ENCODE data around the gene DOCK10.
A peak's percentile ranks its signal among the peaks of the same experiment; 100 is the strongest.

DOCK10 gene

DNA sequence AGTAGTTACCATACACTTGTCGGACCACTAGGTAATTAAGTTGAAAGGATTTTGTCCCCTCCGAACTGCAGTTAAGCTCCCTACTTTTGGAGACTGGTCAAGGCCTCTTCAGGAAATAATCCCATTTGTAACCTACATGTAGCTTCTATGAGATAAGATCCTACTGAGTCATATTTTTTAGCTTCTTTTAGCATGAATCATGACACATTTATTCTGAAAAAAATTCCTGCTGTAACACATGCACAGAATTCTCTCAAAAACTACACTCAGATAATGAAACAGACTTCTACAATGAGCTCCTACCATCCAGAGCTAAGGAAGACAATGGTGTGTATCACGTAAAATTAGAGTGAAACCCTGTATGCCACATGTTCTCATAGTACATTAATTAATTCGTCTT lies 225.5 kb downstream of the DOCK10 start:
- DNase-seq = no peak

DNA sequence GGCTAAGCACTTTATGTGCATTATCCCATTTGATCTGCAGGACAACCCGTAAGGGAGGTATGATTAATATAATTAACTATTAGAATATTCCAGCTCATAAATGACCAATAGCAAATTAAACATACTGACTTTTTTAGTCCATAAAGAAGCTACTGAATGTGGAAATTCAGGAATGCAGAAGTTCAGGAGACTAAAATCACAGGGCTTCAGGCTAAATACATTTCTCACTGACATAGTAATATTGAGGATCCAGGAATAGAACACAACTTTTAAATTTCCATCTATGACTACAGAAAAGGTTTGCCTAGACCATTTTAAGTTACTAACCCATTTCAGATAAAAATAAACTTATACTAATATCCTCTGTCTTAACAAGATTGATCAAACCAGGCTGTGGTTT lies 228.7 kb downstream of the DOCK10 start:
- DNase-seq = no peak

DNA sequence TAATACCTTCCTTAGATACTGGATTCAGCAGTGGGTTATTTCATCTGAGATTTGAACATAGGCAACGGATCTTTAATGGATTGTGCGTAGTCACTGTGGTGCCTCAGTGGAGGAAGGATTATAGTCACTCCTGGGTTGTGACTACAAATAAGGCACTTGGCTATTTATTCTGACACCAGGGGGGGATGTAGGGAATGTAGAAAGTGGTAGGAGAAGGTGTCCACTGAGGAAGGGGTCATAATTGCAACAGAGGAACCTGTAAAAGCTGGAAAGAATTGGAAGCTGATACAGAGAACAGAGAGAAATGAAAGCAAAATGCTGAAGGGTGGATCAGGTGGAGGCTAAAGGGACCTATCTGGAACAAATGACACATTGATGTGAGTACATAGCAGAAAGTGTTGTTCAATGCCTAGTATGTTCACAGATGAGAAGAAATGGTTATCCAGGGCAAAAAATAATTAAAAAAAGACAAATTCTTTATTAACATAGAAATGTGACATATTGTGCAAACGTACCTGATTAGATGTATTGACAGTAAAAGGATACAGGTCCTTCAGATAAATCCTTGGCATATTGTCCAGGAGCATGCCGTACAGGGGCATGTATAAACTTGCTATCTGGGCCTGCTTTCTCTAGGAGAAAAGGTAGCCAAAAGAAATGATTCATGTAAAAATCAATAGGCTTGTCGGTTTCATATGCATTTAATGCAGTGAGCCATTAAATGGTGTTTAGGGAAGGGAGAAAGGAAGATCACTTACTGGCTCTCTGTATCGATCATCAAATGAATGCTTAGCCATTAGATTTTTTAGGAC lies 234.9 kb downstream of the DOCK10 start:
- no peak for DNase-seq

DNA sequence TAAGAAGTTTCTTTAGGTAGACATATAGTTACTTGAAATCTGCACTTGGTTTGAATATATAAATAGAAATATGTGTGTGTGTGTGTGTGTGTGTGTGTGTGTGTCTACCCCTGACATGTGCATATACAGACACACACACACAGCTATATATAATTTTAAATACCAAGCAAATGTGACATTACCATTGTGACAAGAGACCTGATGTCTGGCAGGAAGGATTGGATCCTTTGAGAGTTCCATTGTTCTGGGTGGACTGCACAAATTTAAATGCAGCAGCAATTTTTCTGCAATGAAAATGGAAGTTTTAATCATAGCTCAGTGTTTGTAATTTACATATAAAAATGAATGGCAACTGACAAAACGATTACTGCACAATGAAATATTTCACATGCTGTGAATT lies 238.3 kb downstream of the DOCK10 start:
- no peak for DNase-seq

DNA sequence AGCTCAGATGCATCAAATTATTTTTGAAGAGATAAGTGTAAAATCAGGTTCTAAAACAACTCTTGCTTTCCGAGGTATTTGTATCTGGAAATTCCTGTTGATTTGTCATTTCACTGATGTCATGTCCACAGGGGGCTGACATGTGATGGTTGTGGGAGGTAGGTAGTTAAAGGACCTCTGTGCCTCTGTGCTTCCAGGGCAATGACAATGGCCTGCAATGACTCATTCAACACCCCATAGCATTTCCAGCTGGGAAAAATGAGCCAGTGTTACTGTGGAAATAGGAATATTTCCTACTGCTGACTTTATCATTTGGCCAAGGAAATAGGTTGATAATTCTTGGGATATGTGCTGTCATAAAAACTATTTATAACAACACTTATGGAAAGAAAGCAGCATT lies 239.9 kb downstream of the DOCK10 start:
- DNase-seq = no peak

DNA sequence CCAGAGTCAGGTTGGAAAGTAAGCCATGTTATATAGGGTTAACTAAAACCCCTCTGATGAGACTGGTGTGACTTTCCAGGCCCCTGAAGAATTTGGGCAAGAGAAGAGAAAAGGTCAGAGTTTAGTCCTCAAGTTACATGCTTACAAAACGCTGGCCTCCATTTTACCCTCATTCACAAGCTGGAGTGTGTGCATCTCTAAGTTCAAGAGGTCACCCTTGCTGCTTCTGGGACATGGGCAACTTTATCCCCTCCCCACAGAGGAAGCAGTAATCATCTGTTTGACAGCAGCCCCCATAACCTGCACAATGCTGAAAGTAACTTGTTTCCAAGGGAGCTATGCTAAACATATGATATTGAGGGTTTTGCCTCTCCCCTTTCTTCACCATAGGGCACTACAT lies 240.9 kb downstream of the DOCK10 start:
- DNase-seq = no peak

DNA sequence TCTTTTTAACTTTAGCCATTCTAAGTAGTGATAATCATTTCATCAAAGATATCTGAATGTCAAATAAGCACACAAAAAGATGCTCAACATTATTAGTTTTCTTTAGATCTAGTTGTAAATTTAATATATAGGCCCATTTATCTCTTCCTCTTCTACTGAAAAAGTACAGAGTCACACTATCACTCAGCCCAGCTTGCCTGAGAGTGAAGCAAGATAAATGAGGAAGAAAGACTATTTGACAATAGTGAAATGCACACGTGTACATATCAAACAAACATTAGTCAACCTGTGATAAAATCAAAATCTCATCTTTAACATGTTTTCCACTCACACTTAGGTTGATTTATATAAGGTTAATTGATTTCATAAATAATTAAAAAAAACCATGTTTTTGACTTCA lies 242.6 kb downstream of the DOCK10 start:
- DNase-seq = no peak

DNA sequence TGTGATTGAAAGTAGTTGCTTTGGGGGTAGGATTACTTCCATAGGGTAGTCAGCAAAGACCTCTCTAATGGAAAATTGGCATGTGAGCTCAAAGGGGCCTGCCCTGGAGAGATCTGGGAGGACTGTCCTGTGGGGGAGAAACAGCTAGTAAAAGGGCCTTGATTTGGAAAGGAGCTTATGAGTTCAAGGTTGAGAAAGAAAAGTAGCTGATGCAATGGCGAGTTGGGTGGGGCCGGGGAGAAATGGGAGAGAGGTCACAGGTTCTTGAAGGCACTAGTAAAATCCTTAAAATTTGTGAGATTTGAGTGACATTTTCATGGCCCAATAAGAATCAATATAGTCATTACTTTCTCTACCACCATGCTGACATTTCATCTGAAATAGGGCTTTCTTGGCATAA lies 244.1 kb downstream of the DOCK10 start:
- DNase-seq = no peak

DNA sequence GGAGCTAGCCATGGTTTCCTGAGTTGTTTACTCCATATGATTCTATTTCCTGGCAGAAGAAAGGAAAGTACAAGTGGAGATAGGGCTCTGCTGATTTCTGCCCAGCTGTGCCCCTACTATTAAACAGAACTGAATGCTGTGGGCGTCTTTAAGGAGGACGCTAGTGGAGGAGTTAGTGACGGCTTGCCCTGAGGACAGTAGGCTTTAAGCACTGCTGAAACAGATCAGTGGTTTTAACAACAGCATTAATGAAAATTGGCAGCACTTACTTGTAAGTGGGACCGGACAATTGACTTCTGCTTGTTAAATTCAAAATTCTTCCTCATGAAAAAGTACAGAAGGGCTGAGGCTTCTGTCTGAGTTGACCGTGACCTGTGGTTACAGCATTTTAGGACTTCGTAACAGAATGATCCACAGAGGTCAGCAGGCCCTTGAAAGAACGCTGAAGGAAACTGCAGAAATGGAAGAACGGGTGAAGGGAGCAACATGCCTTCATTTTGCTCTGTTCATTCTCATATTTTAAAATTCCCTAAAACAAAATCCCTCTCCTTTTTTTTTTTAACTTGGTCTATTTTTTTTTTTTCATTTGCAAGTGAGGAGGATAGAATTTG lies 245.5 kb downstream of the DOCK10 start:
- no peak for DNase-seq

DNA sequence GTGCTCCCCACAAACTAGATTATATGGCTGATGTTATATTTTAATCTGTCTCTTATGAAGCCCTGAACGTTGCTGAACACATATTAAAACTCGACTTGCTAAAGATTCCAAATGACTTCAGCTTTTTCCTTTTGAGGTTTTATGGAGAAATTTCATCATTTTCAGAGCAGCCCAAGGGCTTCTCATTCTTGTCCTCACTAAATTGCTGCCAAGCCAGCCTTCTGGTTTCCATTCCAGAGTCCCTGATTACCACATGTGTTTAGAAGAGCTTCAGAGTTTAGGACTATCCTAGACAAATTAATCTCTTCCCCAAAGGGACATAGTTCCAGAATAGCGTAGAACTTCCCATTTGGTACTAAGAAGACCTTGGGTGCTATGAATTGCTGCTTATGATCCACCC lies 248.3 kb downstream of the DOCK10 start:
- DNase-seq = no peak

DNA sequence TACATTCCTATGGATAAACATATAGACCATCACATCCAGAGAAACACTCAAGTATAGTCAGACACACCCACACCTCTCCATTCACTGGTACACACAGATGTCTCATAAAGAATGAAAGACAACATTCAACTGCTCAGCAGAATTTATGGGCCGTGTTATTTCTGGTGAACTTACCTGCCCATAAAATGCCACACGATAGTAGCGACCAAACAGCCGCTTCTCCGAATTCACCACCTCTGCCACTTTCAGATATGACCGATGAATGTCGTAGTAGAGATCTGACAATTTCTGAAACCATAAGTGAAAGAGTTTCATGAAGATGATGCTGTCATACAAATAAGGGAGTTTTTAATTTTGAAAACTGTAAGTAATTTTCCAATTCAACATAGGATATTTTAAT lies 255.4 kb downstream of the DOCK10 start:
- DNase-seq = no peak

DNA sequence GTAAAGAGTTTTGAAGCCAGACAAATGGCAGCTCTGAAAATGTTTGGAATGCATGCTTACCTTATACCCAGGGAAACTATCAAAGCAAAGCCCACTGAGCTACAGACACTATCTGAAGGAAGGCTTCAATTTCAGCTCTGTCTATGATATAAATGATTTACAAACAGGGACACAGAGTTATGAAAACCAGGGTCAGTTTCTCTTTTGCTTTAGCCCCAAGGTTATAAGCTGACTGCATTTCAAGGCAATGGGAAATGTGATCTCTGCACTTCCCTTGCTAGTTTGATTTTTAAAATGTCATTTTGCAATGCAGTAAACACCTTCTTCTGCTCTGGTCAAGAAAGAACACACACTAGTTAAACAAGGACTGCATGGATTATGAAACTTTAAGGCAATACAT lies 260.9 kb downstream of the DOCK10 start:
- DNase-seq = no peak

DNA sequence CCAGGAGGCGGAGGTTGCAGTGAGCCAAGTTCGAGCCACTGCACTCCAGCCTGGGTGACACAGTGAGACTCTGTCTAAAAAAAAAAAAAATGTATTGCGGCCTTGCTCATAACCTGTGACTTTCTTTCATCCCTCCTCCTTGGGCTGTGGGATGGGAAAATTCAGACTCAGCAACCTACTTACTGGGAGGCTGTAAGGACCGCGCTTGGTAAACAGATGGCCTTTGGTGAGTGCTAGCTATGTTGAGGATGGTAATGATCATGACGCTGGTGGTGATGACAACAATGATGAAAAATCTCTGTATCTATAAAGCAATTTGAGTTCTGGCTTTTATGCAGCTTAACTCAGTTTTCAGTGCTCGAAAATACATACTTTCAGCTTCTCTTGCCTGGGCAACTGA lies 261.4 kb downstream of the DOCK10 start:
- no peak for DNase-seq

DNA sequence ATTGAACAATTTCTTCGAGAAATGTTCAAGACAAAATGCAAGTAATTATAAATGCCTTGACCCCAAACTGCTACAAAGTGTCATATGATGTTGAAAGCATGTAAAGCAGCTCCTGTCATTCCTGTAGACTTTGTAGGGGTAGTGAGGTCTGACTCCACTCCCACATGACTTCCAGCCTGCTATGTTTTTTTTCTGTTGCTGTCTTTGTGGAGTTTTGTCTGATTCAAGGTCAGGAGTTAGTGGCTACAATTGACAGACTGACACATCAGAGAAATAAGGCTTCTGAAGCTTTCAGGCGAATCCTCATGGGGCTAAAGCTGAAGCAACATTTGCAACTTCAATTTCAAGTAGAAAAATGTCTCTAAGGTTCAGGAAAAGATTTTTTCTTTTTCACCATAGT lies 262.2 kb downstream of the DOCK10 start:
- no peak for DNase-seq

DNA sequence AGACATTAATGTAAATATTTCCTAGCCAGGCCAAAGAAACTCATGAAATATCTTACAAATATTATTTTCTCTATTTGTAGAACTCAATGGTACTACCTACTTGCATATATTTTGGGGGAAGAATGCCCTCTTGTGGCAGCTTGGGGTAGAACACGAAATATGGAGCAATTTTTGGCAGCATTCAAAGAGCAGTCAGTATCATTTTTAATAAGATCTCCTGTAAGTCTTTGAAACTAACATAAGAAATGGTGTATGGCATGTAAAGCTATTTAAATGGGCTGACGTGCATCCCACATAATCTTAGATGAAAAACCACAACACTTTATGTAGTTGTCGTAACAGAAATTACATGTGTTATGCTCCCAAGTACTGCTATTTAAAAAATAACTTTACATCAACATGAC lies 263.8 kb downstream of the DOCK10 start:
- peak; percentile 5 for DNase-seq

DNA sequence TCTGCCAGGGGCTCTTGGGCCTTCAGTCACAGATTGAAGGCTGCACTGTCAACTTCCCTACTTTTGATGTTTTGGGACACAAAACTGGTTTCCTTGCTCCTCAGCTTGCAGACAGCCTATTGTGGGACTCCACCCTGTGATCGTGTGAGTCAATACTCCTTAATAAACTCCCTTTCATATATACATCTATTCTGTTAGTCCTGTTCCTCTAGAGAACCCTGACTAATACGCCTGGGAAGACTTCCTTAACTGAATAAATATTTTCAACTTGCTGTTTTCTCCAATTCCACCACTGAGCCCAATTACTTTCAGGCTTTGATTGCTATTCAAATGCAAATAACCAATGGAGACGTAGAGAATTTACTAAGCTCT lies 264.7 kb downstream of the DOCK10 start:
- no peak for DNase-seq

DNA sequence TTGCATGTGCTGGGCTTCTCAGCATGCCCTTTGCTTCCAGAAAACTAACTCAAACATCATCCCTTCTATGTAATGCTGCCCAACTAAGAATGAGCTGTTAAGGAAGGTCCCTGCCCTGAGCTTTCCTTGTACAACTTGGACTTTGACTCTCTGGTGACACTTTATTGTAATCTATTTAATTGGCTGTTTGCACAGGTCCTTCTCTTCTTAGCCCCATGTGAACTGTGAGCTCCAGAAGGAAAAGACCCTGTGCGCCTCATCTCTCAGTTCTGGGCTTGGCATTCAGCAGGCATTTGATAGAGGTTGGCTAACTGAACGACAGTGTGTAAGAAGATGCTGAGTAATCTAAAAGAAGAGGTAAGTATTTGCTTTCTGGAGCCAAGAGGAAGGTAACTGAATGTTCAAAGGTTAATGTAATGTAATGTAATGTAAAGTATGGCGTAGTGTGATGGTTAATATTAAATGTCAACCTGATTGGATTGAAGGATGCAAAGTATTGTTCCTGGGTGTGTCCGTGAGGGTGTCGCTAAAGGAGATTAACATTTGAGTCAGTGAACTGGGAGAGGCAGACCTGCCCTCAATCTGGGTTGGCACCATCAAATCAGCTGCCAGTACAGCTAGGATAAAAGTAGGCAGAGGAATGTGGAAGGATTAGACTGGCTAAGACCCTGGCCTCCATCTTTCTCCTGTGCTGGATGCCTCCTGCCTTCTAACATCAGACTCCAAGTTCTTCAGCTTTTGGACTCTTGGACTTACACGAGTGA lies 265.3 kb downstream of the DOCK10 start:
- DNase-seq = no peak

DNA sequence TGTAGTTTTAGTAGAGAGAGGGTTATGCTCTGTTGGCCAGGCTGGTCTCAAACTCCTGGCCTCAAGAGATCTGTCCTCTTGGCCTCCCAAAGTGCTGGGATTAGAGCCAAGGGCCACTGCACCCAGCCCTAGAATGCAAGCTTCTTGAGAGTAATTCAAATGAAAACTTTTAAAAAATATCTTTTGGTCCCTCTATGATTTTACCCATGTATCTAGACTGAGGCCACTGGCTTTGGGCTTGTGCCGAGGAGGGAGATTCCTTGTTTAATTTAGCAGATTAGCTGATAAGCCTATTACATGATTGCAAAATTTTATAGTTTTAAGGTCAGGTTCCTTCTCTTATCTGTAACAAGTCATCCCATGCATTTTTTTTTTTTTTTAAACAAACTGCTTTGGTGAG lies 266.6 kb downstream of the DOCK10 start:
- no peak for DNase-seq

DNA sequence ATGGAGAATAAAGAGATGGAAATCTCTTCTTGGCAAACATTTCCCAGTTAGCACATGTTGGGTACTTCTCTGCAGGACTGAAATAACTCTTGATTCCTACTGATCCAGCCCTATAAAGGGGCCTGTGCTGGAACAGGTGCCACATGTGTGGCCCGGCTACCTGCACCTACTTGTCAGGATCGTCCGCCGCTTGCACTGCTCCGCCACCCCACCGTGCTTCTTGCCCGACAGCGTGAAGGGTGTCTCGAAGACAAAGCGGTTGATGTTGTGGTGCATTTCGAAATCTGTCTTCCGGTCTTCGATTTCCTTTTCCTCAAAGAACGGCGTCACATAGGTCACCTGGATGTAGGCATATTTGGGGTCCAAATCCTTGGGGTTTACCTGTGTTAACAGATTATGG lies 267.5 kb downstream of the DOCK10 start:
- DNase-seq = no peak

DNA sequence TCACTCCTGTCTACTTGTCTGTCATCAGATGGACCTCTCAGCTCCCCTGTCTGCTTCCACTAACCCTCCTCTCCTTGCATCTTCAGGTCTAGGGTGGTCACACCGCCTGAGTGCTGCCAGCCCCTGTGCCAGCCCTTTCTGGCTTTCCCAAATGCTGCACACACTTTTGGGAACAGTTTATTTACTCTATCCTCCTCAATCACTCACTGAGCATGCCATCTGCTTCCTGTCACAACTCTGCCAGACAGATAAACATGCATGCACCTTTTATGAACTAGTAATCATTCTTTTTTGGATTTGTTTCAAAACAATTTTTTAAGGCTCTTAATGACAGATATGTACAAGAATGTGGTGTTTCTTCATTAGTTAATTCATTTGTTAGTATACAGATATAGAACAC lies 269.8 kb downstream of the DOCK10 start:
- DNase-seq = no peak

DNA sequence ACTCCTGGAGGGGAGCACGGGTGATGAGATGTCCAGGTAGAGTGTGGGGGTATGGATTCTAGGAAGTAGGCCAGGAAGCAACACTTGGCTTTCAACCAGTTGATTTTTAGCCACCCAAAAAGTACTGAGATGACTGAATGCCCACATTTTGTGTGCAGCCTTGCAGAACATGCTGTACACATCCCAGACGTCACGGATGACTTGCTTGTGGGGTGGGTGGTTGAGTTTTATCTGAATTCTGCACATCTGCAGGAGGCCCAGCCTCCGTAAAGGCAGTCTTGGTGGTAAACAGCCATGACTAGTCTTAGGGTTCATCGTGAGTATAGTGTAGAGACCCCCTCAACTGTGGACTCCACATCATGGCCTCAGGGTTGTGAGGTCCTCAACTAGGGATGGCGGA lies 272.8 kb downstream of the DOCK10 start:
- no peak for DNase-seq

DNA sequence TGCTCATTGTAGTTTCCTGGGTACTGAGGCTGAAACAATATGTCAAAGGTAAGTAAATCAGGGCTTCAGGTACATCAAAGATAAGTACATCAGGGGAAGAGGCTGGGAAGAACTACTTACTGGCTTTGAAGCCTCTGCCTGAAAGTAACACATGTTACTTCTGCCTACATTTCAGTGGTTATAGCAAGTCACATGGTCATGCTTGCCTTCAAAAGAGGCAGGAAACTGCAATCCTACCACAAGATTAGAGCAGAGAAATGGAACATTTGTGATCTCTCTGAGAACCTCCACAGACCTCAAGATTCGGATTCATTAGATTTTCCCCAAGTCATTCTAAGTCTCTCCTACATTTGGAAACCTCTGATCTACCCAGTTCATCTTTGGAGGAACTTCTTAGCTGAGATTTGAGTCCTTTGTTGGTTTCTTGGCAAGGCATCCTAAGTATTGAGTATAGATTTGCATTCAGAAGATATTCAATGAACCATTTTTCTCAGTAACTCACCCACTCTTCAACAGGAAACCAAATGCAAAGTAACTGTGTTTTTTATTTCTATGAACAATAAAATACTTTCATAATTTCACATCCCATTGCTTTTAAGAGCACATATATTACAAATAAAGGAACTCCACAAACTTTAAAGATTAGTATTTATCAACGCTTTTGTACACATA lies 277.6 kb downstream of the DOCK10 start:
- no peak for DNase-seq

DNA sequence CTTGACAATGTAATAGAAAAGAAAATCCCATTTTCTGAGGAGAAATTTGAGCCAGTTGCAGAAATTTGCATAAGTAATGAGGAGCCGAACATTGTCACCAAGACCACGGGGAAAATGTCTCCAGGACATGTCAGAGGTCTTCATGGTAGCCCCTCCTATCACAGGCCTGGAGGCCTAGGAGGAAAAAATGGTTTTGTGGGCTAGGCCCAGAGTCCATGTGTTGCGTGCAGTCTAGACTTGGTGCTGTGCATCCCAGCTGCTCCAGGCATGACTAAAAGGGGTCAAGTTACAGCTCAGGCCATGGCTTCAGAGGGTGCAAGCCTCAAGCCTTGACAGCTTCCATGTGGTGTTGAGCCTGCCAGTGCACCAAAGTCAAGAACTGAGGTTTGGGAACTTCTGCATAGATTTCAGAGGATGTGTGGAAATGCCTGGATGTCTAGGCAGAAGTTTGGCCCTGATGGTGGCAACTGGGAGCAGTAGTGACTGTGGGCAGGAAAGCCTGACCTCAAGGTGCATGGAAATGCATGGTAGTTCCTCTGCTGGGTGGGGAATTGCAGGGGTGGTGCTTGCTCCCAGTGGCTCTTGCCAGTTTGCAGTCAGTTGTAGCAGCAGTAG lies 284.2 kb downstream of the DOCK10 start:
- no peak for DNase-seq
